MM.1S (cell line): ENCODE measurements around the gene GPR160.

Source experiments
- EZH2 ChIP-seq: fragments of 300-600 bp; sonication (generic); optimal IDR thresholded peaks from 2 replicates; pipeline ENCODE3; 2017; ENCODE audit warnings: low read depth, mild to moderate bottlenecking, antibody characterized with exemption, low read length, mixed read lengths
- EZH2phosphoT487 ChIP-seq: fragments of 300-600 bp; sonication (generic); IDR thresholded peaks from 2 replicates; pipeline ENCODE4 v1.6.1; 2018; ENCODE audit warnings: antibody characterized with exemption, low read length
- TF ChIP-seq, protein P1 (sequence below): fragments of 300-600 bp; sonication (generic); IDR thresholded peaks from 2 replicates; pipeline ENCODE4 v1.5.1; 2016; ENCODE audit warnings: antibody characterized with exemption, low read length, mixed read lengths

DNA sequence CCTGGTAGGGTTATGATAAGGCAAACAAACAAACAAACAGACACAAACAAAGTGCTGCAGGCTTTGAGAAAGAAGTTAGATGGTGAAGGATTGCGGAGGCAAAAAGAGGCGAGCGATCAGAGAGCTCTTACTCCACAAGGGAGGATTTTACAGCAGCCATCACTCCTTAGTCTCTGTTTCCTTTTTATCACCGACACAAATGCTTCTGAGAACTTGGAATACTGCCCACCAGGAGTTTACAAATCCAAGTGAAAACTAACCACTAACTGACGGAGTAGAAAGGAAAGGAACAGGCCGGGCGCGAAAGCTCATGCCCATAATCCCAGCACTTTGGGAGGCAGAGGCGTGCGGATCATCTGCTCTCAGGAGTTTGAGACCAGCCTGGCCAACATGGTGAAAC, 35.6 kb upstream of the GPR160 start:
- TF ChIP-seq, protein P1, sequence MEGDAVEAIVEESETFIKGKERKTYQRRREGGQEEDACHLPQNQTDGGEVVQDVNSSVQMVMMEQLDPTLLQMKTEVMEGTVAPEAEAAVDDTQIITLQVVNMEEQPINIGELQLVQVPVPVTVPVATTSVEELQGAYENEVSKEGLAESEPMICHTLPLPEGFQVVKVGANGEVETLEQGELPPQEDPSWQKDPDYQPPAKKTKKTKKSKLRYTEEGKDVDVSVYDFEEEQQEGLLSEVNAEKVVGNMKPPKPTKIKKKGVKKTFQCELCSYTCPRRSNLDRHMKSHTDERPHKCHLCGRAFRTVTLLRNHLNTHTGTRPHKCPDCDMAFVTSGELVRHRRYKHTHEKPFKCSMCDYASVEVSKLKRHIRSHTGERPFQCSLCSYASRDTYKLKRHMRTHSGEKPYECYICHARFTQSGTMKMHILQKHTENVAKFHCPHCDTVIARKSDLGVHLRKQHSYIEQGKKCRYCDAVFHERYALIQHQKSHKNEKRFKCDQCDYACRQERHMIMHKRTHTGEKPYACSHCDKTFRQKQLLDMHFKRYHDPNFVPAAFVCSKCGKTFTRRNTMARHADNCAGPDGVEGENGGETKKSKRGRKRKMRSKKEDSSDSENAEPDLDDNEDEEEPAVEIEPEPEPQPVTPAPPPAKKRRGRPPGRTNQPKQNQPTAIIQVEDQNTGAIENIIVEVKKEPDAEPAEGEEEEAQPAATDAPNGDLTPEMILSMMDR, result no peak
- TF ChIP-seq EZH2 (no peak), EZH2phosphoT487 (no peak)
